ENCODE results near the gene N4BP3.
"Not testable (repeated sequence)": the region's sequence is repeated elsewhere in the genome, so short reads cannot be mapped to it uniquely, and the experiment has no call there.

The N4BP3 gene

GRCh38 chr5:178113141-178113787 lies at the start of gene N4BP3:
N4BP3 (plus strand) TSS chr5:178113532; CDS start chr5:178119584, 6,052 bp downstream.
- DNase-seq (ENCODE audit: low spot score) = peak; percentile 87

GRCh38 chr5:178067755-178068154 lies 45.6 kb upstream of the N4BP3 start:
- DNase-seq (ENCODE audit: low spot score) = no peak

- peak; percentile 63 for DNase-seq (ENCODE audit: low spot score)
These were observed 45.0 kb upstream of the N4BP3 start for GRCh38 chr5:178068293-178068692.

GRCh38 chr5:178069909-178070308 lies 43.4 kb upstream of the N4BP3 start:
- DNase-seq (ENCODE audit: low spot score) = peak; percentile 68

- DNase-seq (ENCODE audit: low spot score) = no peak
These were observed 42.2 kb upstream of the N4BP3 start for GRCh38 chr5:178071108-178071507.

GRCh38 chr5:178072749-178073148 lies 40.6 kb upstream of the N4BP3 start:
- DNase-seq (ENCODE audit: low spot score) = no peak

GRCh38 chr5:178074266-178074952 lies 38.9 kb upstream of the N4BP3 start:
- no peak for DNase-seq (ENCODE audit: low spot score)

- not testable (repeated sequence) for DNase-seq (ENCODE audit: low spot score)
These were observed 36.4 kb upstream of the N4BP3 start for GRCh38 chr5:178076965-178077364.

GRCh38 chr5:178077751-178078150 lies 35.6 kb upstream of the N4BP3 start:
- no peak for DNase-seq (ENCODE audit: low spot score)

- no peak for DNase-seq (ENCODE audit: low spot score)
These were observed 34.9 kb upstream of the N4BP3 start for GRCh38 chr5:178078197-178079010.

- no peak for DNase-seq (ENCODE audit: low spot score)
These were observed 33.3 kb upstream of the N4BP3 start for GRCh38 chr5:178080056-178080455.

GRCh38 chr5:178080618-178081410 lies 32.5 kb upstream of the N4BP3 start:
- no peak for DNase-seq (ENCODE audit: low spot score)

- no peak for DNase-seq (ENCODE audit: low spot score)
These were observed 31.6 kb upstream of the N4BP3 start for GRCh38 chr5:178081571-178082243.

- no peak for DNase-seq (ENCODE audit: low spot score)
These were observed 29.4 kb upstream of the N4BP3 start for GRCh38 chr5:178083922-178084321.

GRCh38 chr5:178085316-178085715 lies 28.0 kb upstream of the N4BP3 start:
- DNase-seq (ENCODE audit: low spot score) = no peak

GRCh38 chr5:178086266-178086665 lies 27.1 kb upstream of the N4BP3 start:
- DNase-seq (ENCODE audit: low spot score) = no peak

GRCh38 chr5:178087199-178087598 lies 26.1 kb upstream of the N4BP3 start:
- DNase-seq (ENCODE audit: low spot score) = not testable (repeated sequence)

GRCh38 chr5:178090856-178091255 lies 22.5 kb upstream of the N4BP3 start:
- no peak for DNase-seq (ENCODE audit: low spot score)

- no peak for DNase-seq (ENCODE audit: low spot score)
These were observed 20.2 kb upstream of the N4BP3 start for GRCh38 chr5:178093134-178093533.

GRCh38 chr5:178094345-178094744 lies 19.0 kb upstream of the N4BP3 start:
- no peak for DNase-seq (ENCODE audit: low spot score)

GRCh38 chr5:178098685-178099084 lies 14.6 kb upstream of the N4BP3 start:
- DNase-seq (ENCODE audit: low spot score) = no peak

Data from germinal center (tissue), 1 donor.